DND-41 (cell line): Measurements from ENCODE around the gene PYGB.

Experiments
- CTCF ChIP-seq: IDR thresholded peaks from 2 replicates; pipeline ENCODE4 v1.5.1; 2012; ENCODE audit warnings: borderline replicate concordance, low read length, moderate library complexity, mild to moderate bottlenecking; ENCODE audit not compliant: poor library complexity, severe bottlenecking; ENCODE audit errors: extremely low read depth
- EZH2 ChIP-seq: IDR thresholded peaks from 3 replicates; pipeline ENCODE4 v1.6.1; 2012; ENCODE audit warnings: borderline replicate concordance, low read depth, mild to moderate bottlenecking, moderate library complexity, low read length, inconsistent platforms; ENCODE audit not compliant: severe bottlenecking

DNA sequence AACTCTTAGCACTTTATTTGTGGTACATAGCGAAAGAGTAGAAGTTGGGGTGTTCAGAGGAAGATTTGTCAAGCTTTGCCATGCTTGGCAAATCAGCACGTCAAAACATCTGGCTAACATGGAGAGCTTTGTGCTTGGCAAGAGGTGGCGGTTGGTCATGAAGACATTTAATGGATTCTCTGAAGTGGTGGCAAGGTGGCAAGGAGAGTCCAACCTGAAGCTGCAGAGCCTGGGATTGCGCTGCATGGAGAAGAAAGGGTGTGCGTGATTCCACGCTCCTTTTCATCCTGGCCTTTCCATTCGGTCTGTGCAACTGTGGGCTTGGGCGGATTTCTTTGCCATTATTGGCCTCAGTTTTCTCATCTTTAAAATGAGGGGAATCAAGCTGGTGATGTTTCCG lies 3.1 kb downstream of the PYGB start:
- TF ChIP-seq CTCF = no peak
- no peak for TF ChIP-seq EZH2
